Midbrain (tissue), 1 donor: ENCODE measurements around the gene HDAC9.
"Not testable (repeated sequence)": the region's sequence is repeated elsewhere in the genome, so short reads cannot be mapped to it uniquely, and the experiment has no call there.

Experiments used
- DNase-seq: peaks from one replicate; lab custom pipeline; 2025; lab: John Stamatoyannopoulos, UW

HDAC9 gene

GRCh38 chr7:18896343-18896975 lies 400.9 kb downstream of the HDAC9 start:
- DNase-seq, result no peak

DNA sequence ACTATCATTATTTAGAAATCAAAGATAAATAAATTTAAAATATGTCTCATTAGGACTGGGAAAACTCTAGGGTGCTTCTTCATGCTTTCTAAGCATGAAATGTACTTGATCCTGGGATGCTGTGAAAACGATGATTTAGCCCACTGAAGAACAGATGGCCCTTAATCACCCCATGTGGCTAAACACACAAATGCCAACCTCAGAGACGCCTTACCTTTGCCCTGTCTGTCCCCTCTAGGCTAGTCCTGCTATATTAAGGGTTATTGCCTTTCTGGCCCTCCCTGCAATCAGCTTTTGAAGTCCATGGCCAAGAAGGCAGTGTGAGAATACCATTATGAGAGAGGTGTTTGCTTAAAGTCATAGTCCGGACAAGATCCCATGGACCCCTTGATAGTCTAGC lies 404.7 kb downstream of the HDAC9 start:
- DNase-seq, result no peak

- DNase-seq, result no peak
Observed at GRCh38 chr7:18900803-18901202, 405.3 kb downstream of the HDAC9 start.

- no peak for DNase-seq
Observed at GRCh38 chr7:18901351-18901750, 405.8 kb downstream of the HDAC9 start.

DNA sequence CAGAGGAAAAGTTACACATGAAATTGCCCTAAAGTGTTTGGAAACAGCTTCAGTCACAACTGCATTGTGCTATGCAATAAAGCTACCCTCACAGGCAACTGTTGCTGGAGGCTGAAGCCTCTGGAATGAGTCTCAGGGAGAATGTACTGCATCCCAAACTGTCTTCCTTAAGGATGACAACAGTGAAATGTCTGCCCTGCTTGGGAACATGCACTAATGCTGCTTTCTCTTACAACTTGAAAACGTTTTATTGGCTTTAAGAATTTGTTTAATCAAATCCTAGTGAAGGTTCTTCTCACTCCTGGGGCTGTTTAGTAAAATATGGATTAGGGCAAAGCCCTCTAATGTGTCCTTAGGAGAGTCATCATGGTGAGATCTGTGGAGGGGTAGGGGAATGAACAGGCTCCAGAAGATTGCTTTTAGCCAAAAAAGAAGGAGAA lies 406.5 kb downstream of the HDAC9 start:
- DNase-seq, result no peak

- DNase-seq, result no peak
Observed at GRCh38 chr7:18902892-18903291, 407.3 kb downstream of the HDAC9 start.

- no peak for DNase-seq
Observed at GRCh38 chr7:18903695-18904094, 408.1 kb downstream of the HDAC9 start.

DNA sequence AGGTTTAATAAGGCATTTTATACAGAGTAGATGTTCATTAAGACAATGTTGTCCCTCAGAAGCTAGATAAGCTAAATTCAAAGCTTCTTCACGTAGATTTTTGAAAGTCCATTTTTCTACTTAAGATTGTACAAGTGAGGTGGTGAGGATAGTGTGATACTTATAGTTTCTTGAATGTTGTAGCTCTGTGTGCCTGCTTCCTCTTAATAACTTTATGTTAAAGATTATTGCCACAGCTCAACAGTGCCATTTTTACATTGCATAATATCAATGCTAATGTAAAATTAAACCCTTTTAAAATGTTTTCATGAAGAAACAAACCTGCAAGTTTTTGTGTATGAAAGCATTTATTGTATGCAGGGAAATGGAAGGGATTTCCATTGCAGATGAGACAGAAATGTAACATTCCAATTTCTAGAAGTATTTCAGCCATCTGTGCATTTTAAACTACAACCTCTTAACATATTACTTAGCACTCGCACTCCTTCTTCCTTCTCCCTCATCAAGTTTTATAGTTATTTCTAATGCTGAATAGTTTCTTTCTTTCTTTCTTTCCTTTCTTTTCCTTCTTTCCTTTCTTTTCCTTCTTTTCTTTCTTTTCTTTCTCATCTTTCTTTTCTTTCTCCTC lies 409.9 kb downstream of the HDAC9 start:
- no peak for DNase-seq

DNA sequence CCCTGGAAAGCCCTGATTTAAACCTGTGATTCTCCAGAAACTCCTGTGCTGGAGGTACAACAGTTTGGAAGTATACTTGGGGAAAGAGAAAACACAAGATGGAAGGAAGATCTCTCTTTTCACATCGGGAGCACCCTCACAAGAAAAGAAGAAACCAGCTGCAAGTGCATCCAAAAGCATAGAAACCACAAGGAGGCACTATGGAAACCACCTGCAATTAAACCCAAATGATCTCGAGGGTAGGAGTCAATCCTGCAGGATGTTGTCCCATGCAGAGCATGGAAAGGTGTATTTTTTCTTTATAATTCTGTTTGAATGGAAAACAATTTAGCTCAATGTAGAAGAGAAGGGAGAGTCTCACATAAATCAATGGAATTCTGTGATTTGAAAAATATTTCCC lies 411.4 kb downstream of the HDAC9 start:
- no peak for DNase-seq

DNA sequence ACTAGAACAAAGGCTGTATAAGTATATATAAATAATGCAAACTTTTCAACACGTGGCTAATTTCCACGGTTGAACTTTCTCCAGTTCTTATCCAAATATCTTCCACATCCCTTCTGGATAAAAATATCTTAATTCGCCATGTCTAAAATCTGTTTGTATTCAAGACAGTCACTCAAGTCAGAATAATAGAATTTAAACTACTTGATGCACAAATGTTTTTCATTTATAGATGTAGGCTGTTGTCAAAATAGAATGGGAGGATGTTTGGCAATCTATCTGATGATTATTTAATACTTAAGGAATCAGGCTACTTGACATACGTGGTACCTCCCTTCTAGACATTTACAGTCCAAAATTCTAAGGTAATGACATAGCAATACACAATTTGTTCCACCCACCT lies 417.6 kb downstream of the HDAC9 start:
- DNase-seq, result no peak

DNA sequence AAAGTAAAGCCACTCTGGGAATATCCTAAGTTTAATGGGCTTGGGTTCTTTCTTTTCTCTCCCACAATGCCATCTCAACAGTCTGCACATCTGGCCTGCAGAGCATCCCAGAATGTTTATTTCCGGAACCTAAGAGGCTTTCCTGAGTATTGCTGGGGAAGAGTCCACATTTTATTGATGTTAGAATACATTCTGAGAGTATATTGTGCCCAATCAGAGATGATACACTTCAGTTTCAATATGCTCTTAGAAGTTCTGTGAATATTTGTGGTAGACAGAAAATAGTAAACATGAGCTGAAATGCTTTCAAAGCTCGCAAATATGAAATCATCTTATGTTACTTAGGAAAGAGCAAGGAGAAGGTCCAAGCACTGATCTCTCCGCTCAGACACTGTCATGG lies 421.3 kb downstream of the HDAC9 start:
- no peak for DNase-seq

GRCh38 chr7:18927134-18927533 lies 431.6 kb downstream of the HDAC9 start:
- no peak for DNase-seq

DNA sequence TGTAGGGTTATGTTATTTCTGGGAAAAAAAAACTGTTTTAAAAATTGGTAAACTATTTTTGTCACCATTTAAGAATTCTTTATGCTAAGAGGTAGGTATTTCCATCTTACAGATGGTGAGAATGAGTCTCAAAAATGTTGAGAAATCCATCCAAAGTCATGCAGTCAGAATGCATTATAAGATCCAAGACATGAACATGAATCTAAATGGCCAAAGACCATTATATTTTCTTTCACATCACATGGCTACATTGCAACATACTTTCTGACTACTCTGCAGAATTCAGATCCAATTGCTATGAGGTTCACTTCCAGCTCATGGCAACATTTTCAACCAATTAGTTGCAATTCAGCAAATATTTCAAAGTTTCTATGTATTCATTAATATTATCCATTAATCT lies 440.7 kb downstream of the HDAC9 start:
- DNase-seq, result no peak

- DNase-seq, result no peak
Observed at GRCh38 chr7:18939771-18940592, 444.4 kb downstream of the HDAC9 start.

- no peak for DNase-seq
Observed at GRCh38 chr7:18940593-18941134, 445.1 kb downstream of the HDAC9 start.

GRCh38 chr7:18941207-18941606 lies 445.7 kb downstream of the HDAC9 start:
- DNase-seq, result no peak

DNA sequence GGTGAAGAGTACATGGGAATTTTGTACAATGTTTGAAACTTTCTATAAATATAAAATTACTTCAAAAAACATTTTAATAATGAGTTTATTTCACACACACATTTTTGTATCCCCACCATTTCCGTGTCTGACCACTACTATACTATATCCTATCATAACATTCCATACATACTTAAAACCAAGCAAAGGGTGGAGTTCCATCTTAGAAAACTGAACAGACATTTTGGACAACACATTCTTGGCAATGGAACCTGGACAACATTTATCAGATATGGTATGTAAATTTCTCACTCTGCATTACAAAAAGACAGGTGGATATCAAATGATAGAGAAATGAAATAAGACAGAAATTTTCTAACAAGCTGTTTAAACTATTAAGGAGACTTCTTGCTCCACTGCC lies 453.0 kb downstream of the HDAC9 start:
- DNase-seq, result no peak

DNA sequence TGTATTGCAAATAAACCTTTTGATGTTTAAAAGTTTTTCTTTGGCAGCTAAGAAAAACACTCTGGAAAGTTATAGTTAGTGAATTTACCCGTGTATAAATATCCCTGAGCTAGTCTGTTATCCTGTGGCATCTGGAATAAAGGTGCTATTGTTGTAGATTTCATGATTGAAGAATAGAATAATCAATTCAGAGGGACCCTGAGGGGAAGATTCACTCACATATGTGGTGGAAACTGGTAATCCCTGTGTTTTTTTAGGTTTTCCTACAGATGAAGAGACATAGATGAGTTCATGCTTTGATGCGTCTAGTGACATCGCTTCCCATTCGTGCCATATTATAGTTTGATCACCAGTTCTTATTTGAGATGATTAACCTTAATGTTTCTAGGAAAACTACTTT lies 457.3 kb downstream of the HDAC9 start:
- DNase-seq, result no peak

- no peak for DNase-seq
Observed at GRCh38 chr7:18958627-18959026, 463.1 kb downstream of the HDAC9 start.

DNA sequence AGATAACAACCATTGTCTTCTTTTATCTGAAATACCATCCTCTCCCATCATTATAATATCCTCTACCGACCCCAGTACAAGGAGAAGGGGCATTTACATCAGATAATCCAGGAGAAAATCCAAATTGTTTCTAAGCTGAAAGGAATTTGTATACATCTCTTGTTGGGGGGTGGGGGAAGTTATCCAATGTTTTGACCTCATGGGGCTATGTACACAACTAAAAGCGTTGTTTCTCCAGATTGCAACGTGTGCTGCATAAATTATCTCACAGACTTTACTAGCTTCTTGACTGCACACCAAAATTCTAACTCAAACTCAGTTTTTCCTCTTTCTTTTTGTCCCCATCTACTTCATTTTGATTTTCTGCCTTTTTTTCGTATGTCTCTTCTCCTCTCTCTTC lies 465.2 kb downstream of the HDAC9 start:
- DNase-seq, result no peak

- DNase-seq, result no peak
Observed at GRCh38 chr7:18962031-18962430, 466.5 kb downstream of the HDAC9 start.

GRCh38 chr7:18965657-18966056 lies 470.1 kb downstream of the HDAC9 start:
- no peak for DNase-seq

DNA sequence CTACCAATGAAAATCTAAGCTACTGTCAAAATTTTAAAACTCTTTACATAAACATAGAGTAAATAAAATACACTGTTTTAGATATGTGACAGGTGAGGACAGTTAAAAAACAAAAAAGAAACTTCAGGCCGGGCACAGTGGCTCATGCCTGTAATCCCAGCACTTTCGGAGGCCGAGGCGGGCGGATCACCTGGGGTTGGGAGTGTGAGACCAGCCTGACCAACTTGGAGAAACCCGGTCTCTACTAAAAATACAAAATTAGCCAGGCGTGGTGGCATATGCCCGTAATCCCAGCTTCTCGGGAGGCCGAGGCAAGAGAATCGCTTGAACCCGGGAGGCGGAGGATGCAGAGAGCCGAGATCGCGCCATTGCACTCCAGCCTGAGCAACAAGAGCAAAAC lies 472.2 kb downstream of the HDAC9 start:
- not testable (repeated sequence) for DNase-seq
